Uterus (tissue), 2 donors: ENCODE data around the gene MARCHF9.

ENCODE experiments used
- CTCF ChIP-seq, 4 experiments: fragments of 200-600 bp in 2 of 4; fragments of 450-650 bp in 2 of 4; sonication (generic) in 2 of 4; IDR thresholded peaks; one replicate each; pipeline ENCODE4 v1.5.1; 2016 to 2019; ENCODE audit warnings: antibody characterized with exemption in 4 of 4, mild to moderate bottlenecking in 2 of 4, moderate library complexity in 1 of 4
- POLR2A ChIP-seq, 2 donors: fragments of 450-650 bp; IDR thresholded peaks; one replicate each; pipeline ENCODE4 v1.6.1; 2016; ENCODE audit warnings: antibody characterized with exemption in 2 of 2, mild to moderate bottlenecking in 1 of 2, moderate library complexity in 1 of 2

- TF ChIP-seq CTCF (IDR thresholded peaks at IDR 0.05) (no peak), POLR2A (IDR thresholded peaks at IDR 0.05) (no peak)
These were observed 4.6 kb downstream of the MARCHF9 start for GRCh38 chr12:57759360-57759980.
